GM19438 (cell line): ENCODE data around the gene SLC39A13.

Experiments used
- ATAC-seq: cut with Tn5 transposase; IDR thresholded peaks from one replicate; pipeline ENCODE4 v1.9.1; 2021; ENCODE audit warnings: low read depth; ENCODE audit not compliant: unreplicated experiment

SLC39A13 gene

DNA sequence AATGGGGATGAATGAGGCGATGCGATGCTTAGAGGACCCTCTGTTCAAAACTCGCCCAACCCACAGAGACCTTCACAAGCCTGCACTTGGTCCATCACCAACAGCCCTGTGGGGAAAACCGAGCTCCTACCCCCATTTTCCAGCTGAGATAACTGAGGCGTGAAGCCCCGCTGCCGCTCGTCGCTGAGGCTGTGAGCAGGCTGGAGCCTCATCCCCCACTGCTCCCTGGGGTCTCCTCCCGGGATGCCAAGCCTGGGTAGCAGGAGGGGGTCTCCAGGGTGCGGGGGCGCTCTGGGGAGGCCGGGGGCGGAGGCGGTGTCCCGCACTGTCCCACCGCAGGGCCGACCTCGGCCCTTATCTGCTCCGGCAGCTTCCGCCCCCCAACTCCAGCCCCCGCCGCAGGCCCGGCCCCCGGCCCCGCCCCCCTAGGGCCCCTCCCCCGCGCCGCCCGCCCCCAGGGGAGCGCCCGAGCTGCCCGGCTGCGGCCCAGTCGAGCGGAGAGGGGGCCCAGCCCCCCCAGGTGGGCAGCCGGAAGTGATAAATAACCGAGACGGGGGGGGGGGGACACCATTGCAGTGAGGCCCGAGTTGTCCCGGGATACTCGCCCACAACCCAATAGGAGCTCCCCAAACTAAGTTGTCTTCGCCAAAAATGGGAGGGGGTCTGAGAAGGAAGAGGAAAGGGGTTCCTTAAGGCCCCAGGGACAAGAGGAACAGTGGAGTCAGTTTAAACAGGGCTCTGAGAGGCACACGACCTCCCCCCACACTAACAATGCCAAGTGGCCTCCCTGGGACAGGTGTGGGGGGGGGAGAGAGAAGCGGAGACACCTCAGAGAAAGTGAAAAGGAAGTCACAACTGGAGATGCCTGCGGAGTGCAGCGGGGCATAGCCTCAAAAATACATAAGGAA lies 8.3 kb upstream of the SLC39A13 start:
- peak; percentile 50 for ATAC-seq

GRCh38 chr11:47400768-47401279 lies 7.6 kb upstream of the SLC39A13 start:
- ATAC-seq = peak; percentile 67

DNA sequence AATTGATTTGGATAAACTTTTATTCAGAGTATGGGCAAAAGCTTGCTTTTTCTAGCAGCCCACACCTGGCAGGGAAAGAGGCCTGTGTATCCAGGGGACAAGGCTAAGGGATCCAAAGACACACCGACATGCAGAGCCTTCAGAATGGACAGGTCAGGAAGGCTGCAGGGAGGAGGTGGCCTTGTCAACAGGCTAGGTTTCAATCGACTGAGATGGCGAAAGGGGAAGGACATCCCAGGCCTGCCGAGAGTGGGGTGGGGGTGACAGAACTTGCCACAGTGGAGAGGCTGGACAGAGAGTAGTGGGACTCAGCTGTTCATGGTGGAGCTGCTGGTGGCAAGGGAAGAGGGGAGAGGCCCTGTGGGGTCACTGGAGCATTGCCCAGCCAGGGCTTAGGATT lies 5.3 kb upstream of the SLC39A13 start:
- no peak for ATAC-seq

DNA sequence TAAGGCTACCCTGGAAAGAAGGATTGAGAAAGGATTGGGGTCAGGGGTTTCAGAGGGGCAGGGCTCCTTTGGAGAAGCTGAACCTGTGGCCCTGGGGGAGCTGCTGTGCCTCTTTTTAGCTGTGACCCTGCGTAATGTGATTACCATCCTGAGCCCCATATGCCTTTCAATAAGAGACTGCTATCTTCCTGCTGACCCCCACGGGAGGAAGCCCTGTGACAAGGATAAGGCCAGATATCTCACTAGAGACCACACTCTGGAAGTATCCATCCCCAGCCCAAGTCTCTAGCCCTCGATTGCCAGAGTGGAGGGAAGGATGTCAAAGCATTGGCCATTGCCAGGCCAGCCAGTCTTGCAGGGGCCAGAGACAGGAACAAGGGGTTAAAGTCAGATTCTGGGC lies 4.8 kb upstream of the SLC39A13 start:
- no peak for ATAC-seq

DNA sequence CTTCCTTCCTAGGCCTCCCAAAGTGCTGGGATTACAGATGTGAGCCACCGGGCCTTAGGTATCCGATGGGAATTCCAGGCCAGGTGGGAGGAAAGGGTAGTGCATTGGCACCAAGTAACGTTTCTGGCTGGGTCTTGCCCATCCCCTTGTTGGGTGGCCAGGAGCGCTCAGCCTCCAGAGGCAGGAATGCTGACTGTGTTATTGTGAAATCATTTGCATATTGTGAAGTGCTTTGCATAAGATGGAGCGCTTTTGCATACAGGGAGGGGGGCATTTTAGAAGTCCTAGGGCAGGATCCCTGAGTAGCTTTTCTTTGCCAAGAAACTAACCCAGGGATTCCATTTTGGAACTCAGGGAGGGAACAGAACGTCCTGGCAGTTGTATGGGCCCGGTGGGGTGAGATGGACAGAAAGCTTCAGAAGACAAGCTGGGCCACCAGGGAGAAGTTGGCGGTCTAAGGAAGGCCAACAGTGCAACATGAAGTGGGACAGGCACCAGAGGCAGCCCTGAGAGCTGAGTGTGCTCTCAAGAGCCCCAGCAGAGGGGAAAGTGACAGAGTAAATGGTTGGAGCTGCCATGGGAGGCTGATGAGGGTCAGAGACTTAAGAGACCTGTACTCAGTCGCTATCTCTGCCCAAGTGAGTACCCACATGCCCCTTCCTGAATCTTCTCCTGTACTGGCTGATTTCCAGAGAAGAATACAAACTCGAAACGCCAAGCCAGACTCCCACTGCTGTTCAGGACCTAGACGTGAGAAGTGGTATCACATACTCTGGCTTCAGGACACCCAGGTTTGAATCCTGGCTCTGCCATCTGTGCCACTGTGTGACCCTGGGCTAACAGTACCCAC lies 1.3 kb upstream of the SLC39A13 start:
- ATAC-seq = no peak

- no peak for ATAC-seq
These were observed 429 bp downstream of the SLC39A13 start for GRCh38 chr11:47408598-47409439.

DNA sequence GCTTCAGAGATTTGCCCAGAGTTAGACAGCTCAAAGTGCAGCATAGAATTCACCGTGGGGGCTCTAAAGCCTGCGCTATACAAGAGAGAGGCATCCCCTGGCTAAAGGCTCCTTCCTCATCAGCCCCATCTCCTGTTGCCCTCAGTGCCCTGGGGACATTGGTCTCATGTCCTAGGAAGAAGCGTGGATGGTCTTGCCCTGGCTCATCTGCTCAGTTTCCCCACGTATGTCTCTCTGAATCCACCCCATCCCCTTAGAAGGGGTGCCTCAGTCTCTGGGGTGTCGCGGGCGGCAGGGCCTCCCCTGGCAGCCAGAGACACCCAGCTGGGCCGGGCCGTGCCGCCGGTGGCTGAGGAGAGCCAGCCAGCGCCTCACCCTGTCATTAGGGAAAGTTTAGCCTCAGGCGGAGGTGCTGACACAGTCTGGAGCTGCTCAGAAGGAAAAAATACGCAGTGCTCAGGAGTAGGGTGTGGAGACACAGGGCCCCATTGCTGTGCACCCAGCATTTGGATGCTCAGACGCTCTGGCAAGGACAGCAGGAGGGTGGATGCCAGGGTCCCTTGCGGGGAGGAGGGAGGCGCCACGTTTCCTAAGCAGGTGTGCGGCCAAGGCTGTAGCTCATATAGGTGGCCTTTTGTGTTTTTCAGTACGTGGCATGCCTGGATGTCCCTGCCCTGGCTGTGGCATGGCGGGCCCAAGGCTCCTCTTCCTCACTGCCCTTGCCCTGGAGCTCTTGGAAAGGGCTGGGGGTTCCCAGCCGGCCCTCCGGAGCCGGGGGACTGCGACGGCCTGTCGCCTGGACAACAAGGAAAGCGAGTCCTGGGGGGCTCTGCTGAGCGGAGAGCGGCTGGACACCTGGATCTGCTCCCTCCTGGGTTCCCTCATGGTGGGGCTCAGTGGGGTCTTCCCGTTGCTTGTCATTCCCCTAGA lies 1.3 kb downstream of the SLC39A13 start:
- no peak for ATAC-seq

GRCh38 chr11:47410370-47411264 lies 2.2 kb downstream of the SLC39A13 start:
- no peak for ATAC-seq

- no peak for ATAC-seq
These were observed 3.7 kb downstream of the SLC39A13 start for GRCh38 chr11:47411884-47412746.

DNA sequence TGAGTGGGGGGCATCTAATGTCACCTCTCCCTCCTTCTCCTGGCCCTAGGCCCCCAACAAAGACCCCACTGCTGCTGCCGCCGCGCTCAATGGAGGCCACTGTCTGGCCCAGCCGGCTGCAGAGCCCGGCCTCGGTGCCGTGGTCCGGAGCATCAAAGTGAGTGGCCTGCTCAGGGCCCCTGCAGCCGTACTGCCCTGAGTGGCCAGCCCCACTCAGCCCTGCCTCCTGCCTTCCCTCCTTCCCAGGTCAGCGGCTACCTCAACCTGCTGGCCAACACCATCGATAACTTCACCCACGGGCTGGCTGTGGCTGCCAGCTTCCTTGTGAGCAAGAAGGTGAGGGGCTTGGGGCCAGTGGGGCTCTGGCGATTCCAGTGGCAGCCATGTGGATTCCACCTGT lies 5.0 kb downstream of the SLC39A13 start:
- no peak for ATAC-seq

DNA sequence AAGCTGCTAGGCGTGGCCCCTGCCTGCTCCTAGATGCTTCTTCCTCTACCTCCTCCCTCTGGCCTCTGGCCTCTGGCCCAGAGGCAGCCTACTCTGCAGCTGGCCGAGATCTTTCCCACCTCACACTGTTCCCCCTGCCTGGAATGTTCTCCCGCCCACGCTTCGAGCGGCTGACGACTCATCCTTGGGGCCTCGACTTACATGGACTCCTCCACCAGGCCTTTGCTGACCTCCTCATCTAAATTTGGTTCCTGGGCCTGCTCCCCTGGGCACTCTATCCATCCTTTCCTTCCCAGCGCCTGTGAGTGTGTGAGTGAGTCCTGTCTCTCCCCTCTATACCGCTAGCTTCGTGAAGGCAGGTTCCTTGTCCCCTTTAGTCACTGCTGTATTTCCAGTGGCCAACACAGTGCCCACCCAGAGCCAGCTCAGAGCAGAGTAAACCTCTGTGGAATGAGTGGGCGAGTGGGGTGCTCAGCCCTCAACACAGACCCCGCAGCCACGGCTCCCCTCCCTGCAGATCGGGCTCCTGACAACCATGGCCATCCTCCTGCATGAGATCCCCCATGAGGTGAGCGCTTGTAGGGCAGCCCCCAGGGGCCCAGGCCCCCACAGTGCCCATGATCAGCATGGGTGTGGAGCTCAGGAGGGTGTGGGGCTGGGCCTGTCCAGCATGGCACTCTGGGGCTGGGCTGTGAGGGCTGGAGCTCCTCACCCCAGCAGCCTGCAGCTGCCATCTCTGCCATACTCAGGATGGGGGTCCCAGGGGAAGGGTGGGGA lies 5.7 kb downstream of the SLC39A13 start:
- ATAC-seq = no peak

DNA sequence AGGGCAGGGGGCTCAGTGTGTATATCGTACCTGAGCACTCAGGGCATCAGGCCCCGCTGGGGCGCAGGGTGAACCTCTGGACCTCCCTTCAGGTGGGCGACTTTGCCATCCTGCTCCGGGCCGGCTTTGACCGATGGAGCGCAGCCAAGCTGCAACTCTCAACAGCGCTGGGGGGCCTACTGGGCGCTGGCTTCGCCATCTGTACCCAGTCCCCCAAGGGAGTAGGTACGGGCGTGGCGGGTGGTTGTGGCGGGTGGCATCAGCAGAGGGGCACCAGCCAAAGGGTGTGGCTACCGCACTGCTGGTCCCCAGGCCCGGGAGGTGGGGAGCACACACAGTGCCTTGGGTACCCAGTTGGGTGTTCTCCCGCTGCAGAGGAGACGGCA lies 6.3 kb downstream of the SLC39A13 start:
- no peak for ATAC-seq

GRCh38 chr11:47415091-47415854 lies 6.9 kb downstream of the SLC39A13 start:
- no peak for ATAC-seq

DNA sequence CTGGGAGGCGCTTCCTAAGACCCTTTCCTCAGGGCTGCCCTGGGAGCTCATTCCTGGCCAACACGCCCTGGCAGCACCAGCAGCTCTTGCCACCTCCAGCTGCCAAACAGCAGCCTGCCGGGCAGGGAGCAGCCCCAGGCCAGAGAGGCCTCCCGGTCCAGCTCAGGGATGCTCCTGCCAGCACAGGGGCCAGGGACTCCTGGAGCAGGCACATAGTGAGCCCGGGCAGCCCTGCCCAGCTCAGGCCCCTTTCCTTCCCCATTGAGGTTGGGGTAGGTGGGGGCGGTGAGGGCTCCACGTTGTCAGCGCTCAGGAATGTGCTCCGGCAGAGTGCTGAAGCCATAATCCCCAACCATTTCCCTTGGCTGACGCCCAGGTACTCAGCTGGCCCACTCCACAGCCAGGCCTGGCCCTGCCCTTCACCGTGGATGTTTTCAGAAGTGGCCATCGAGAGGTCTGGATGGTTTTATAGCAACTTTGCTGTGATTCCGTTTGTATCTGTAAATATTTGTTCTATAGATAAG lies 7.6 kb downstream of the SLC39A13 start:
- no peak for ATAC-seq

- no peak for ATAC-seq
These were observed 9.3 kb downstream of the SLC39A13 start for GRCh38 chr11:47417712-47418111.
